ENCODE data around the gene PPTC7.
A peak's percentile ranks its signal among the peaks of the same experiment; 100 is the strongest.
"Not testable (repeated sequence)": the region's sequence is repeated elsewhere in the genome, so short reads cannot be mapped to it uniquely, and the experiment has no call there.

Gene PPTC7

GRCh38 chr12:110543252-110543959, 39.7 kb downstream of the PPTC7 start:
- no peak overlapping the region for H3K4me3 ChIP-seq
- peak overlapping the region in 19 of 21 experiments; percentile 5 to 79 (median 68) for H3K27ac ChIP-seq

- Histone ChIP-seq H3K27ac (peak overlapping the region in 1 of 21 experiments; percentile 45), H3K4me3 (no peak overlapping the region)
Measured at GRCh38 chr12:110540048-110540447, 43.1 kb downstream of the PPTC7 start.

- Histone ChIP-seq H3K27ac (peak overlapping the region in 8 of 21 experiments; percentile 24 to 67 (median 44)), H3K4me3 (no peak overlapping the region)
Measured at GRCh38 chr12:110538869-110539622, 44.1 kb downstream of the PPTC7 start.

- H3K4me3 ChIP-seq: no peak overlapping the region
Measured at GRCh38 chr12:110537605-110538409, 45.3 kb downstream of the PPTC7 start.

GRCh38 chr12:110536834-110537604, 46.1 kb downstream of the PPTC7 start:
- Histone ChIP-seq H3K27ac (peak overlapping the region in 13 of 21 experiments; percentile 2 to 67 (median 54)), H3K4me3 (no peak overlapping the region)

More at GRCh38 chr12:110537605-110538409, 45.3 kb downstream of the PPTC7 start:
- H3K27ac ChIP-seq: peak overlapping the region in 13 of 21 experiments; percentile 2 to 67 (median 52)

GRCh38 chr12:110534811-110535210, 48.3 kb downstream of the PPTC7 start:
- no peak overlapping the region for H3K4me3 ChIP-seq
- no peak overlapping the region for H3K27ac ChIP-seq

GRCh38 chr12:110533607-110534006, 49.5 kb downstream of the PPTC7 start:
- Histone ChIP-seq H3K4me3 (no peak overlapping the region), H3K27ac (no peak overlapping the region)

- Histone ChIP-seq H3K4me3 (no peak overlapping the region), H3K27ac (peak overlapping the region in 7 of 21 experiments; percentile 2 to 55 (median 39))
Measured at GRCh38 chr12:110532644-110533043, 50.5 kb downstream of the PPTC7 start.

- peak overlapping the region in 11 of 21 experiments; percentile 2 to 55 (median 16) for H3K27ac ChIP-seq
- H3K4me3 ChIP-seq: no peak overlapping the region
Measured at GRCh38 chr12:110531741-110532333, 51.3 kb downstream of the PPTC7 start.

GRCh38 chr12:110530511-110530910, 52.6 kb downstream of the PPTC7 start:
- no peak overlapping the region for H3K27ac ChIP-seq
- no peak overlapping the region for H3K4me3 ChIP-seq

GRCh38 chr12:110528277-110528839, 54.8 kb downstream of the PPTC7 start:
- H3K4me3 ChIP-seq: no peak overlapping the region
- no peak overlapping the region for H3K27ac ChIP-seq

- H3K4me3 ChIP-seq, H3K27ac ChIP-seq: not testable (repeated sequence)
Measured at GRCh38 chr12:110520876-110521712, 62.0 kb downstream of the PPTC7 start.

- not testable (repeated sequence) for H3K4me3 ChIP-seq, H3K27ac ChIP-seq
Measured at GRCh38 chr12:110518014-110518413, 65.1 kb downstream of the PPTC7 start.

- no peak overlapping the region for H3K4me3 ChIP-seq
- H3K27ac ChIP-seq: no peak overlapping the region
Measured at GRCh38 chr12:110516995-110517394, 66.1 kb downstream of the PPTC7 start.

GRCh38 chr12:110514363-110514762, 68.8 kb downstream of the PPTC7 start:
- H3K27ac ChIP-seq: no peak overlapping the region
- no peak overlapping the region for H3K4me3 ChIP-seq

GRCh38 chr12:110513842-110514241, 69.3 kb downstream of the PPTC7 start:
- Histone ChIP-seq H3K27ac (no peak overlapping the region), H3K4me3 (no peak overlapping the region)

- no peak overlapping the region for H3K27ac ChIP-seq
- H3K4me3 ChIP-seq: no peak overlapping the region
Measured at GRCh38 chr12:110508071-110508586, 75.0 kb downstream of the PPTC7 start.

GRCh38 chr12:110505332-110505731, 77.8 kb downstream of the PPTC7 start:
- no peak overlapping the region for H3K4me3 ChIP-seq
- H3K27ac ChIP-seq: no peak overlapping the region
